Measurements from ENCODE around the gene TAS2R60. TPM values are rescaled to one million over a fixed set of nuclear protein-coding genes. Genes with fewer than 3 reads are reported as not detected.

Gene TAS2R60
- total and polyA plus RNA-seq, 2 of the 8 experiments (the other 6 are each of a cell fraction or from before 2014, with no cell fraction given) = 0.15 to 0.32 TPM

GRCh38 chr7:143396625-143397556, 46.4 kb upstream of the TAS2R60 start (continued):
- TF ChIP-seq RFX5 (IDR thresholded peaks at IDR 0.05; ENCODE audit: borderline replicate concordance, low read depth, low read length) = no peak
- TF ChIP-seq ASH2L (IDR thresholded peaks at IDR 0.05; ENCODE audit: low read length) = no peak
- TF ChIP-seq CREB1 (IDR thresholded peaks at IDR 0.05) = no peak
- no peak for TF ChIP-seq CHD1 (IDR thresholded peaks at IDR 0.05; ENCODE audit: low read depth, low read length)
- no peak for TF ChIP-seq JUND (IDR thresholded peaks at IDR 0.05; ENCODE audit: low read length)
- TF ChIP-seq EZH2 (IDR thresholded peaks at IDR 0.05; ENCODE audit: low read depth, low read length, severe bottlenecking) = no peak
- no peak for TF ChIP-seq BACH1 (IDR thresholded peaks at IDR 0.05; ENCODE audit: low read length)
- TF ChIP-seq POLR2A (IDR thresholded peaks at IDR 0.05; ENCODE audit: control extremely low read depth in 1 of 2, low read depth in 2 of 2, low read length in 2 of 2) = no peak
